Measurements from ENCODE around the gene GALE.
"Not testable (repeated sequence)": the region's sequence is repeated elsewhere in the genome, so short reads cannot be mapped to it uniquely, and the experiment has no call there.

GALE gene

GRCh38 chr1:23799255-23799569, 1.3 kb downstream of the GALE start:
- Histone ChIP-seq H3K27ac (no peak overlapping the region), H3K4me3 (ENCODE audit: low read depth, low read length) (peak overlapping the region; percentile 86), H3K27me3 (replicated peaks) (no peaks in the 10 kb centered on the region), H3K36me3 (replicated peaks) (peaks cover 34% of the 10 kb centered on the region)
- no peak for DNase-seq
- no peak for TF ChIP-seq CTCF (IDR thresholded peaks at IDR 0.05; ENCODE audit: low read depth, low read length, missing control alignments)
- in situ Hi-C loops (cut with HindIII; ENCODE audit: low pct_ligation_motif_present, low sequenced_read_pairs), result no loop called here

GRCh38 chr1:23798662-23799142, 1.9 kb downstream of the GALE start:
- TF ChIP-seq CTCF (IDR thresholded peaks at IDR 0.05; ENCODE audit: low read depth, low read length, missing control alignments), result peak; percentile 36
- Histone ChIP-seq H3K36me3 (replicated peaks) (peaks cover 37% of the 10 kb centered on the region), H3K27me3 (replicated peaks) (no peaks in the 10 kb centered on the region), H3K27ac (no peak overlapping the region), H3K4me3 (ENCODE audit: low read depth, low read length) (no peak overlapping the region)
- no peak for DNase-seq
- in situ Hi-C loops (cut with HindIII; ENCODE audit: low pct_ligation_motif_present, low sequenced_read_pairs), result no loop called here

- H3K27me3 ChIP-seq (replicated peaks), result no peaks in the 10 kb centered on the region
- no peak for DNase-seq
- in situ Hi-C loops (cut with HindIII; ENCODE audit: low pct_ligation_motif_present, low sequenced_read_pairs), result no loop called here
- no peak overlapping the region for H3K27ac ChIP-seq
- H3K36me3 ChIP-seq (replicated peaks), result peaks cover 46% of the 10 kb centered on the region
- no peak for TF ChIP-seq CTCF (IDR thresholded peaks at IDR 0.05; ENCODE audit: low read depth, low read length, missing control alignments)
- no peak overlapping the region for H3K4me3 ChIP-seq (ENCODE audit: low read depth, low read length)
Measured at GRCh38 chr1:23797478-23798448, 2.8 kb downstream of the GALE start.

GRCh38 chr1:23796466-23797271, 3.9 kb downstream of the GALE start:
- TF ChIP-seq CTCF (IDR thresholded peaks at IDR 0.05; ENCODE audit: low read depth, low read length, missing control alignments), result no peak
- DNase-seq, result no peak
- Histone ChIP-seq H3K36me3 (replicated peaks) (peaks cover 48% of the 10 kb centered on the region), H3K27me3 (replicated peaks) (no peaks in the 10 kb centered on the region), H3K4me3 (ENCODE audit: low read depth, low read length) (no peak overlapping the region), H3K27ac (no peak overlapping the region)
- in situ Hi-C loops (cut with HindIII; ENCODE audit: low pct_ligation_motif_present, low sequenced_read_pairs), result no loop called here

- in situ Hi-C loops (cut with HindIII; ENCODE audit: low pct_ligation_motif_present, low sequenced_read_pairs), result no loop called here
- no peak for DNase-seq
Measured at GRCh38 chr1:23795676-23796465, 4.7 kb downstream of the GALE start.

GRCh38 chr1:23794732-23795182, 5.8 kb downstream of the GALE start:
- peaks cover 48% of the 10 kb centered on the region for H3K36me3 ChIP-seq (replicated peaks)
- H3K27ac ChIP-seq; in situ Hi-C loops (cut with HindIII; ENCODE audit: low pct_ligation_motif_present, low sequenced_read_pairs): not testable (repeated sequence)

More at GRCh38 chr1:23795676-23796465, 4.7 kb downstream of the GALE start:
- Histone ChIP-seq H3K36me3 (replicated peaks) (peaks cover 48% of the 10 kb centered on the region), H3K4me3 (ENCODE audit: low read depth, low read length) (no peak overlapping the region), H3K27me3 (replicated peaks) (no peaks in the 10 kb centered on the region), H3K27ac (no peak overlapping the region)
- TF ChIP-seq CTCF (IDR thresholded peaks at IDR 0.05; ENCODE audit: low read depth, low read length, missing control alignments), result no peak

More at GRCh38 chr1:23794732-23795182, 5.8 kb downstream of the GALE start:
- H3K27me3 ChIP-seq (replicated peaks); DNase-seq; H3K4me3 ChIP-seq (ENCODE audit: low read depth, low read length): not testable (repeated sequence)
